ENCODE results near the gene PSAT1. TPM values are rescaled to one million over a fixed set of nuclear protein-coding genes. Genes with fewer than 3 reads are reported as not detected.

The PSAT1 gene
- polyA plus RNA-seq, 1 donor (not counting 4 experiments of a cell fraction or from before 2014, with no cell fraction given), result 88.9 TPM

GRCh38 chr9:78307360-78307759 lies 10.4 kb downstream of the PSAT1 start:
- Histone ChIP-seq H4K20me1 (ENCODE audit: control insufficient read depth, extremely low read depth, insufficient read depth, low read length) (no peaks in the 10 kb centered on the region), H3K4me1 (ENCODE audit: control insufficient read depth, extremely low read depth, insufficient read depth, low read length) (no peaks in the 10 kb centered on the region), H3K79me2 (ENCODE audit: control insufficient read depth, insufficient read depth, low read length) (no peaks in the 10 kb centered on the region), H3K9me3 (ENCODE audit: control insufficient read depth, low read depth, low read length) (no peaks in the 10 kb centered on the region), H3K9ac (ENCODE audit: control insufficient read depth, extremely low read depth, insufficient read depth, low read length) (no peak overlapping the region), H3K27ac (ENCODE audit: control insufficient read depth, insufficient read depth, low read length) (no peak overlapping the region), H3K36me3 (ENCODE audit: control insufficient read depth in 2 of 2, extremely low read depth in 1 of 2, insufficient read depth in 2 of 2, low read length in 2 of 2) (peaks cover 4 to 47% of the 10 kb centered on the region in 2 experiments), H2AFZ (ENCODE audit: control insufficient read depth, low read length) (no peak overlapping the region), H3K4me2 (ENCODE audit: control insufficient read depth, extremely low read depth, insufficient read depth, low read depth, low read length) (no peak overlapping the region), H3K27me3 (ENCODE audit: control insufficient read depth, extremely low read depth, insufficient read depth, low read length) (no peaks in the 10 kb centered on the region), H3K9me1 (ENCODE audit: control insufficient read depth, extremely low read depth, insufficient read depth, low read length) (peaks cover 4% of the 10 kb centered on the region), H3K4me3 (ENCODE audit: control insufficient read depth in 2 of 3, extremely low read depth in 1 of 3, insufficient read depth in 2 of 3, low read depth in 1 of 3, low read length in 3 of 3) (no peak overlapping the region)
- dilution Hi-C loops (cut with MboI; ENCODE audit: extremely low pct_ligation_motif_present, low sequenced_read_pairs), result no loop called here
- FAIRE-seq (no peak), DNase-seq (ENCODE audit: low read depth, low spot score) (no peak)
- TF ChIP-seq EZH2 (IDR thresholded peaks at IDR 0.05; ENCODE audit: low read length) (no peak), CTCF (optimal IDR thresholded peaks at IDR 0.05 in 1 of 3, IDR thresholded peaks at IDR 0.05 in 1 of 3, conservative IDR thresholded peaks at IDR 0.05 in 1 of 3; ENCODE audit: extremely low read depth in 1 of 3, insufficient read depth in 2 of 3, low read length in 3 of 3) (no peak)

GRCh38 chr9:78309066-78309465 lies 12.1 kb downstream of the PSAT1 start:
- Histone ChIP-seq H2AFZ (ENCODE audit: control insufficient read depth, low read length) (no peak overlapping the region), H3K4me1 (ENCODE audit: control insufficient read depth, extremely low read depth, insufficient read depth, low read length) (no peaks in the 10 kb centered on the region), H4K20me1 (ENCODE audit: control insufficient read depth, extremely low read depth, insufficient read depth, low read length) (no peaks in the 10 kb centered on the region), H3K4me3 (ENCODE audit: control insufficient read depth in 2 of 3, extremely low read depth in 1 of 3, insufficient read depth in 2 of 3, low read depth in 1 of 3, low read length in 3 of 3) (no peak overlapping the region), H3K9me3 (ENCODE audit: control insufficient read depth, low read depth, low read length) (no peaks in the 10 kb centered on the region), H3K9me1 (ENCODE audit: control insufficient read depth, extremely low read depth, insufficient read depth, low read length) (no peaks in the 10 kb centered on the region), H3K9ac (ENCODE audit: control insufficient read depth, extremely low read depth, insufficient read depth, low read length) (no peak overlapping the region), H3K79me2 (ENCODE audit: control insufficient read depth, insufficient read depth, low read length) (no peaks in the 10 kb centered on the region), H3K4me2 (ENCODE audit: control insufficient read depth, extremely low read depth, insufficient read depth, low read depth, low read length) (no peak overlapping the region), H3K36me3 (ENCODE audit: control insufficient read depth in 2 of 2, extremely low read depth in 1 of 2, insufficient read depth in 2 of 2, low read length in 2 of 2) (peaks cover 4 to 45% of the 10 kb centered on the region in 2 experiments), H3K27ac (ENCODE audit: control insufficient read depth, insufficient read depth, low read length) (no peak overlapping the region), H3K27me3 (ENCODE audit: control insufficient read depth, extremely low read depth, insufficient read depth, low read length) (no peaks in the 10 kb centered on the region)
- TF ChIP-seq EZH2 (IDR thresholded peaks at IDR 0.05; ENCODE audit: low read length) (no peak), CTCF (optimal IDR thresholded peaks at IDR 0.05 in 1 of 3, IDR thresholded peaks at IDR 0.05 in 1 of 3, conservative IDR thresholded peaks at IDR 0.05 in 1 of 3; ENCODE audit: extremely low read depth in 1 of 3, insufficient read depth in 2 of 3, low read length in 3 of 3) (no peak)
- dilution Hi-C loops (cut with MboI; ENCODE audit: extremely low pct_ligation_motif_present, low sequenced_read_pairs), result no loop called here
- DNase-seq (ENCODE audit: low read depth, low spot score) (no peak), FAIRE-seq (no peak)

Data from keratinocyte (primary cell).